ENCODE results near the gene BDKRB1. TPM values are rescaled to one million over a fixed set of nuclear protein-coding genes. Genes with fewer than 3 reads are reported as not detected.
A peak's percentile ranks its signal among the peaks of the same experiment; 100 is the strongest.

The BDKRB1 gene
- polyA plus RNA-seq, 2 of the 4 experiments (the other 2 are of a cell fraction) = 2.8 to 3.5 TPM

- TF ChIP-seq MAFK (IDR thresholded peaks at IDR 0.05; ENCODE audit: partially characterized antibody) (no peak), EHF (CRISPR knock-in tag; IDR thresholded peaks at IDR 0.05) (no peak), HOXB5 (CRISPR knock-in tag; IDR thresholded peaks at IDR 0.05) (no peak), TFCP2L1 (CRISPR knock-in tag; IDR thresholded peaks at IDR 0.05) (no peak), NR3C1 (IDR thresholded peaks at IDR 0.05) (no peak), GATA3 (IDR thresholded peaks at IDR 0.05; ENCODE audit: borderline replicate concordance) (no peak), CEBPB (IDR thresholded peaks at IDR 0.05) (no peak), EP300 (IDR thresholded peaks at IDR 0.05) (no peak), TP53 (CRISPR knock-in tag; IDR thresholded peaks at IDR 0.05) (no peak), NFE2L2 (conservative IDR thresholded peaks at IDR 0.05; ENCODE audit: low read length) (no peak), BHLHE40 (IDR thresholded peaks at IDR 0.05; ENCODE audit: low read depth, low read length) (no peak), HOXA7 (CRISPR knock-in tag; IDR thresholded peaks at IDR 0.05) (no peak), HDAC2 (IDR thresholded peaks at IDR 0.05) (no peak), BCL3 (IDR thresholded peaks at IDR 0.05) (no peak), RARB (CRISPR knock-in tag; IDR thresholded peaks at IDR 0.05) (no peak), PHF8 (IDR thresholded peaks at IDR 0.05; ENCODE audit: borderline replicate concordance, low read depth) (no peak), FOSL2 (IDR thresholded peaks at IDR 0.05) (no peak), FOSL2 (CRISPR knock-in tag; IDR thresholded peaks at IDR 0.05) (no peak)
- H3K4me2 ChIP-seq = no peak overlapping the region
- no peak overlapping the region for H3K4me3 ChIP-seq
- DNase-seq (ENCODE audit: low read depth in 1 of 2, low spot score in 1 of 2) (no peak), ATAC-seq (no peak), FAIRE-seq (no peak)
- peaks cover 8% of the 10 kb centered on the region for H3K9me3 ChIP-seq
- 79% methylated on average over 18 of the region's 20 CpGs for WGBS (ENCODE audit: missing lambda C conversion rate)
- ChIA-PET CTCF (interaction anchor here (0.8 to 7.0 kb wide), 3 partner anchors 10 to 163 kb away, joined by 3 to 65 read pairs (median 31); no protein-coding TSS in a partner anchor), POLR2A (no interaction called here)
- peaks cover 36% of the 10 kb centered on the region for H3K4me1 ChIP-seq
- H3K27ac ChIP-seq = peak overlapping the region in 1 of 2 experiments; percentile 92; a peak in 4 of 6 replicates
Measured at GRCh38 chr14:96263347-96264199, 7.6 kb downstream of the BDKRB1 start.

- FAIRE-seq (no peak), DNase-seq (ENCODE audit: low read depth in 1 of 2, low spot score in 1 of 2) (no peak), ATAC-seq (no peak)
- peaks cover 6% of the 10 kb centered on the region for H3K9me3 ChIP-seq
- no peak overlapping the region for H3K4me2 ChIP-seq
- no peak overlapping the region for H3K4me3 ChIP-seq
- ChIA-PET POLR2A (no interaction called here), CTCF (interaction anchor here (7.0 kb wide), 1 partner anchor 10 kb away, joined by 65 read pairs; no protein-coding TSS in a partner anchor)
- H3K27ac ChIP-seq = peak overlapping the region in 1 of 2 experiments; percentile 92; a peak in 3 of 6 replicates
- peaks cover 42% of the 10 kb centered on the region for H3K4me1 ChIP-seq
- TF ChIP-seq JUN (IDR thresholded peaks at IDR 0.05) (no peak), SMC3 (IDR thresholded peaks at IDR 0.05) (no peak), PHF8 (IDR thresholded peaks at IDR 0.05; ENCODE audit: borderline replicate concordance, low read depth) (no peak), GATA3 (IDR thresholded peaks at IDR 0.05; ENCODE audit: borderline replicate concordance) (no peak), NPAS2 (CRISPR knock-in tag; IDR thresholded peaks at IDR 0.05; ENCODE audit: borderline replicate concordance) (no peak), KDM1A (IDR thresholded peaks at IDR 0.05; ENCODE audit: low read depth) (no peak), ZSCAN20 (CRISPR knock-in tag; IDR thresholded peaks at IDR 0.05) (no peak), RCOR1 (IDR thresholded peaks at IDR 0.05; ENCODE audit: low read depth, low read length) (no peak), EP300 (IDR thresholded peaks at IDR 0.05) (no peak), ESRRA (IDR thresholded peaks at IDR 0.05; ENCODE audit: borderline replicate concordance, low read length) (no peak), HES2 (IDR thresholded peaks at IDR 0.05) (no peak), FOXS1 (CRISPR knock-in tag; IDR thresholded peaks at IDR 0.05) (no peak), TP53 (CRISPR knock-in tag; IDR thresholded peaks at IDR 0.05) (no peak), EHF (CRISPR knock-in tag; IDR thresholded peaks at IDR 0.05) (no peak), ZNF302 (CRISPR knock-in tag; IDR thresholded peaks at IDR 0.05) (no peak), FOSL2 (IDR thresholded peaks at IDR 0.05) (no peak), FOSL2 (CRISPR knock-in tag; IDR thresholded peaks at IDR 0.05) (no peak), MAFK (IDR thresholded peaks at IDR 0.05; ENCODE audit: partially characterized antibody) (no peak), USF2 (IDR thresholded peaks at IDR 0.05) (no peak)
- 94% methylated on average over 14 of the region's 14 CpGs for WGBS (ENCODE audit: missing lambda C conversion rate)
Measured at GRCh38 chr14:96264200-96264553, 8.2 kb downstream of the BDKRB1 start.
